Right atrium auricular region (tissue), 2 donors: ENCODE data around the gene ELMOD3. TPM values are rescaled to one million over a fixed set of nuclear protein-coding genes. Genes with fewer than 3 reads are reported as not detected.
"Not testable (repeated sequence)": the region's sequence is repeated elsewhere in the genome, so short reads cannot be mapped to it uniquely, and the experiment has no call there.

Experiments
- DNase-seq: peaks from one replicate; pipeline ENCODE4 v3.0.0-alpha.2; 2019; ENCODE audit warnings: low spot score
- H3K27ac ChIP-seq, 2 donors: fragments of 200-600 bp; sonication (generic); 1 replicate in 1 of 2; 2 replicates in 1 of 2; pipeline ENCODE4 v1.5.1; 2016 to 2019
- H3K27me3 ChIP-seq, 2 donors: fragments of 200-600 bp; sonication (generic); one replicate each; pipeline versions ENCODE4 v1.5.1 to v1.6.0; 2017 to 2019
- H3K36me3 ChIP-seq: fragments of 200-600 bp; sonication (generic); one replicate; pipeline ENCODE4 v1.5.1; 2016
- H3K4me1 ChIP-seq, 2 donors: fragments of 200-600 bp; sonication (generic); one replicate each; pipeline versions ENCODE4 v1.5.1 to v1.6.0; 2017 to 2019
- H3K4me3 ChIP-seq, 2 donors: fragments of 200-600 bp; sonication (generic); 1 replicate in 1 of 2; 2 replicates in 1 of 2; pipeline ENCODE4 v1.5.1; 2017 to 2019; ENCODE audit warnings: mild to moderate bottlenecking in 1 of 2, moderate library complexity in 1 of 2
- H3K9me3 ChIP-seq, 2 donors: fragments of 200-600 bp; sonication (generic); one replicate each; pipeline ENCODE4 v1.5.1; 2019
- CTCF ChIP-seq, 2 donors: fragments of 200-600 bp; sonication (generic); IDR thresholded peaks; one replicate each; pipeline ENCODE4 v1.5.1; 2019; ENCODE audit warnings: antibody characterized with exemption in 2 of 2
- total RNA-seq, 2 donors: library from RNA; depleted of rRNA; stranded (reverse); fragments of >200 nt; gene quantifications; one replicate each; pipeline ENCODE4 v1.1.0, GENCODE V29; 2016

Gene ELMOD3
- total RNA-seq, 2 donors from 2014 or later: 8.4 to 11.1 TPM

- peaks cover 0 to 50% of the 10 kb centered on the region in 2 donors for H3K4me1 ChIP-seq
- H3K4me3 ChIP-seq: no peak overlapping the region
- no peak for TF ChIP-seq CTCF (IDR thresholded peaks at IDR 0.05)
- peaks cover 56% of the 10 kb centered on the region for H3K36me3 ChIP-seq
- H3K27me3 ChIP-seq: no peaks in the 10 kb centered on the region
- H3K27ac ChIP-seq: no peak overlapping the region
- DNase-seq: no peak
- H3K9me3 ChIP-seq: no peaks in the 10 kb centered on the region
Observed at GRCh38 chr2:85323351-85323987, 31.1 kb upstream of the ELMOD3 start.

- H3K27me3 ChIP-seq, H3K9me3 ChIP-seq, H3K4me3 ChIP-seq, DNase-seq, H3K27ac ChIP-seq: not testable (repeated sequence)
- peaks cover 0 to 49% of the 10 kb centered on the region in 2 donors for H3K4me1 ChIP-seq
- H3K36me3 ChIP-seq: peaks cover 53% of the 10 kb centered on the region
Observed at GRCh38 chr2:85323988-85324367, 30.6 kb upstream of the ELMOD3 start.

- peak overlapping the region; percentile 9 to 83 for H3K4me3 ChIP-seq
- H3K4me1 ChIP-seq: peaks cover 0 to 49% of the 10 kb centered on the region in 2 donors
- TF ChIP-seq CTCF (IDR thresholded peaks at IDR 0.05): no peak
- H3K36me3 ChIP-seq: peaks cover 48% of the 10 kb centered on the region
- H3K27me3 ChIP-seq: no peaks in the 10 kb centered on the region
- H3K27ac ChIP-seq: no peak overlapping the region
- no peak for DNase-seq
- no peaks in the 10 kb centered on the region for H3K9me3 ChIP-seq
Observed at GRCh38 chr2:85324639-85325465, 29.7 kb upstream of the ELMOD3 start.

GRCh38 chr2:85325466-85325811 lies 29.1 kb upstream of the ELMOD3 start:
- Histone ChIP-seq H3K4me1 (peaks cover 0 to 49% of the 10 kb centered on the region in 2 donors), H3K9me3 (no peaks in the 10 kb centered on the region), H3K4me3 (peak overlapping the region; percentile 9 to 83), H3K27me3 (no peaks in the 10 kb centered on the region), H3K27ac (no peak overlapping the region), H3K36me3 (peaks cover 42% of the 10 kb centered on the region)
- no peak for TF ChIP-seq CTCF (IDR thresholded peaks at IDR 0.05)
- DNase-seq: no peak

GRCh38 chr2:85326406-85327159 lies 28.0 kb upstream of the ELMOD3 start:
- H3K4me3 ChIP-seq: peak overlapping the region; percentile 83 to 86
- DNase-seq: no peak
- H3K27ac ChIP-seq: peak overlapping the region; percentile 96 to 97
- H3K27me3 ChIP-seq: no peaks in the 10 kb centered on the region
- TF ChIP-seq CTCF (IDR thresholded peaks at IDR 0.05): no peak
- peaks cover 0 to 48% of the 10 kb centered on the region in 2 donors for H3K4me1 ChIP-seq
- no peaks in the 10 kb centered on the region for H3K9me3 ChIP-seq
- peaks cover 30% of the 10 kb centered on the region for H3K36me3 ChIP-seq
